Adrenal gland (tissue), 12 donors: ENCODE data around the gene LRRC28. TPM values are rescaled to one million over a fixed set of nuclear protein-coding genes. Genes with fewer than 3 reads are reported as not detected.

ENCODE experiments used
- DNase-seq, 7 donors: peaks; one replicate each; pipeline ENCODE4 v3.0.0-alpha.2; 2019 to 2020
- H3K27ac ChIP-seq, 5 donors: fragments of 200-600 bp; sonication (generic) in 4 of 5; 1 replicate in 3 of 5; 2 replicates in 2 of 5; pipeline versions ENCODE4 v1.5.1 to v1.8.0; 2016 to 2020; ENCODE audit warnings: mild to moderate bottlenecking in 1 of 5
- H3K27me3 ChIP-seq: fragments of 200-600 bp; 2 replicates; pipeline ENCODE4 v1.8.0; 2021
- H3K36me3 ChIP-seq, 2 donors: fragments of 200-600 bp; replicated peaks in 1 of 2; 1 replicate in 1 of 2; 2 replicates in 1 of 2; pipeline versions ENCODE4 v1.5.1 to v1.8.0; 2018 to 2022
- H3K4me1 ChIP-seq, 2 donors: fragments of 200-600 bp; replicated peaks in 1 of 2; 1 replicate in 1 of 2; 2 replicates in 1 of 2; pipeline versions ENCODE4 v1.5.1 to v1.8.0; 2018 to 2021
- H3K4me3 ChIP-seq, 4 donors: fragments of 200-600 bp; sonication (generic) in 3 of 4; one replicate each; pipeline ENCODE4 v1.5.1; 2016 to 2018
- H3K9me3 ChIP-seq, 3 donors: fragments of 200-600 bp; sonication (generic) in 1 of 3; replicated peaks in 1 of 3; 1 replicate in 2 of 3; 2 replicates in 1 of 3; pipeline versions ENCODE4 v1.5.1 to v1.8.0; 2016 to 2021
- CTCF ChIP-seq, 6 experiments: fragments of 450-650 bp in 4 of 6; fragments of 200-600 bp in 2 of 6; sonication (generic) in 1 of 6; IDR thresholded peaks; 1 replicate in 5 of 6; 2 replicates in 1 of 6; pipeline versions ENCODE4 v1.5.1 to v1.8.0; 2016 to 2021; ENCODE audit warnings: antibody characterized with exemption in 6 of 6, mild to moderate bottlenecking in 2 of 6, moderate library complexity in 1 of 6
- POLR2A ChIP-seq, 2 donors: fragments of 450-650 bp; IDR thresholded peaks; one replicate each; pipeline ENCODE4 v1.6.1; 2017; ENCODE audit warnings: antibody characterized with exemption in 2 of 2, mild to moderate bottlenecking in 2 of 2, moderate library complexity in 1 of 2
- WGBS, 4 donors: extraction: QIAGEN DNeasy Blood & Tissue Kit in 2 of 4; methylation state at CpG; one replicate each; pipeline versions ENCODE4 v1.1.5 to v1.1.7; 2013 to 2017; 5-methylcytosine and 5-hydroxymethylcytosine counted together
- intact Hi-C, 2 donors: fragments of 100-400 bp; cut with DNase I; formaldehyde crosslinking; loops; one replicate each; pipeline versions ENCODE4 v1.14.1 to v1.15.0; 2022 to 2023
- polyA plus RNA-seq, 3 donors: library from polyadenylated mRNA; stranded (reverse); fragments of 200-250 nt in 2 of 3; fragments of 350-450 nt in 1 of 3; fragmentation: Illumina TruSeq in 1 of 3; extraction: RNeasy Lipid Tissue Mini Kit (QIAGEN cat#74804) in 1 of 3; gene quantifications; one replicate each; pipeline ENCODE4 v1.2.3, GENCODE V29; 2013 to 2014
- total RNA-seq, 9 donors: library from RNA; depleted of rRNA in 4 of 9; stranded (reverse); fragments of >200 nt in 4 of 9; fragments of 120-200 nt in 1 of 9; fragmentation: NEBNext Ultra II Directional in 1 of 9; extraction: Animal tissue kit (Norgen Biotek cat#: 25700) in 1 of 9; gene quantifications; one replicate each; pipeline versions ENCODE4 v1.1.0 to v1.2.4, GENCODE V29; 2013 to 2023
- donor health status: healthy with polysubstance abuse.
- donor health status: Bipolar disorder and iron deficiency.
- donor health status: DM: yes; HTN: yes; CAD: no.
- donor health status: DM: no; HTN: no; CAD: no.
- donor health status: DM: no; HTN: no; CAD: no.
- donor health status: DM: yes; HTN: yes; CAD: no.

The LRRC28 gene
- total and polyA plus RNA-seq, 12 donors = 4.4 to 49.8 (median 22.0) TPM

GRCh38 chr15:99209326-99209725, 42.0 kb upstream of the LRRC28 start:
- Histone ChIP-seq H3K4me3 (no peak overlapping the region), H3K27ac (no peak overlapping the region), H3K4me1 (peaks cover 8 to 15% of the 10 kb centered on the region in 2 donors), H3K36me3 (no peaks in the 10 kb centered on the region), H3K27me3 (no peaks in the 10 kb centered on the region), H3K9me3 (no peaks in the 10 kb centered on the region)
- TF ChIP-seq POLR2A (IDR thresholded peaks at IDR 0.05) = no peak
- TF ChIP-seq CTCF (IDR thresholded peaks at IDR 0.05) = no peak
- WGBS, 4 donors = 8 to 29% (median 27%) methylated on average over 2 of the region's 2 CpGs
- intact Hi-C loops = no loop called here
- DNase-seq = peak; percentile 22 to 73 (median 57)

- H3K4me1 ChIP-seq = peaks cover 8 to 15% of the 10 kb centered on the region in 2 donors
- no peak for DNase-seq
- intact Hi-C loops = loop anchor here in 1 of 2 donors (5.0 kb wide), 1 partner anchor 103 kb away; the partner anchor contains the start of gene SYNM
- H3K9me3 ChIP-seq = no peaks in the 10 kb centered on the region
- H3K27ac ChIP-seq = no peak overlapping the region
- TF ChIP-seq POLR2A (IDR thresholded peaks at IDR 0.05) (no peak), CTCF (IDR thresholded peaks at IDR 0.05) (no peak)
- H3K4me3 ChIP-seq = no peak overlapping the region
- H3K27me3 ChIP-seq = no peaks in the 10 kb centered on the region
- peaks cover 0 to 3% of the 10 kb centered on the region in 2 donors for H3K36me3 ChIP-seq
These were observed 40.9 kb upstream of the LRRC28 start for GRCh38 chr15:99210334-99210733.

GRCh38 chr15:99211926-99212325, 39.4 kb upstream of the LRRC28 start:
- Histone ChIP-seq H3K36me3 (peaks cover 0 to 3% of the 10 kb centered on the region in 2 donors), H3K4me3 (no peak overlapping the region), H3K9me3 (no peaks in the 10 kb centered on the region), H3K27me3 (no peaks in the 10 kb centered on the region), H3K4me1 (peaks cover 8 to 15% of the 10 kb centered on the region in 2 donors), H3K27ac (peak overlapping the region; percentile 60 to 81 (median 76))
- peak; percentile 48 to 84 (median 81) for DNase-seq
- WGBS, 4 donors = 48 to 70% (median 65%) methylated on average over 4 of the region's 4 CpGs
- TF ChIP-seq POLR2A (IDR thresholded peaks at IDR 0.05) (peak in 1 of 2 donors; percentile 25), CTCF (IDR thresholded peaks at IDR 0.05) (no peak)
- intact Hi-C loops = loop anchor here in 1 of 2 donors (5.0 kb wide), 1 partner anchor 105 kb away; the partner anchor contains the start of gene SYNM

- Histone ChIP-seq H3K4me1 (peaks cover 8 to 15% of the 10 kb centered on the region in 2 donors), H3K36me3 (peaks cover 0 to 5% of the 10 kb centered on the region in 2 donors), H3K4me3 (no peak overlapping the region), H3K9me3 (no peaks in the 10 kb centered on the region), H3K27ac (peak overlapping the region in 4 of 5 donors; percentile 60 to 81 (median 74)), H3K27me3 (no peaks in the 10 kb centered on the region)
- intact Hi-C loops = loop anchor here in 1 of 2 donors (5.0 kb wide), 1 partner anchor 105 kb away; the partner anchor contains the start of gene SYNM
- 47 to 61% (median 51%) methylated on average over 7 of the region's 7 CpGs for WGBS, 4 donors
- TF ChIP-seq CTCF (IDR thresholded peaks at IDR 0.05) (no peak), POLR2A (IDR thresholded peaks at IDR 0.05) (no peak)
- peak; percentile 51 to 89 (median 82) for DNase-seq
These were observed 38.9 kb upstream of the LRRC28 start for GRCh38 chr15:99212406-99212805.
